ENCODE measurements around the gene UBIAD1.
A peak's percentile ranks its signal among the peaks of the same experiment; 100 is the strongest.

The UBIAD1 gene

DNA sequence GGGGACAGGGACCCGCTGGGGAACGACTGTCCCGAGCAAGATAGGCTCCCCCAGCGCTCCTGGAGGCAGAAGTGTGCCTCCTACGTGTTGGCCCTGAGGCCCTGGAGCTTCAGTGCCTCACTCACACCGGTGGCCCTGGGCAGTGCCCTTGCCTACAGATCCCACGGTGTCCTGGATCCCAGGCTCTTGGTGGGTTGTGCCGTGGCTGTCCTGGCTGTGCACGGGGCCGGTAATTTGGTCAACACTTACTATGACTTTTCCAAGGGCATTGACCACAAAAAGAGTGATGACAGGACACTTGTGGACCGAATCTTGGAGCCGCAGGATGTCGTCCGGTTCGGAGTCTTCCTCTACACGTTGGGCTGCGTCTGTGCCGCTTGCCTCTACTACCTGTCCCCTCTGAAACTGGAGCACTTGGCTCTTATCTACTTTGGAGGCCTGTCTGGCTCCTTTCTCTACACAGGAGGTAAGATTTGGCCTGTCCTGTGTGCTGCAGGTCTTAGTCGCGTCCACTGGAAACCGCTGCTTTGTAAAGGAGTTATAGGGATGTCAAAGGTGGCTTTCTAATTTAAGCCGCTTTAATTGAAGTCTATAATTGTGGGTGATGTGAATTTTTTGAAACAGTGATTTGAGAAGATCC lies 717 bp downstream of the UBIAD1 start:
- peaks cover 17% of the 10 kb centered on the region for H3K36me3 Mint-ChIP-seq (ENCODE audit: low read depth)
- peak overlapping the region; percentile 88 for H3K27ac Mint-ChIP-seq
- H3K9me3 Mint-ChIP-seq: no peaks in the 10 kb centered on the region

DNA sequence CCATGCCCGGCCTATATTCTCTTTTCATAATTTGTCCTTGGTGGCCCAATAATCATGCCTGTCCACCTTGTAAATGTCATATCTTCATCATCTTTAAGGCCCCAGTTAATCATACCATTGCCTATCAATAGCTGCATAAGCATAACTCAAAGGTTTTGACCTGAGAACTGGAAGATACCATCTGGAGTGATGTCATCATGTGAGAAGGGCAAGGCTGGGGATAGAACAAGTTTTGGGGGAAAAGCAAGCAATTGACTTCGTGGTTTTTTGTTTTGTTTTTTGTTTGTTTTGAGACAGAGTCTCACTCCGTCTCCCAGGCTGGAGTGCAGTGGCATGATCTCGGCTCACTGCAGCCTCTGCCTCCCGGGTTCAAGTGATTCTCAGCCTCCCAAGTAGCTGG lies 6.2 kb downstream of the UBIAD1 start:
- Mint-ChIP-seq H3K4me3 (no peak overlapping the region), H3K9me3 (no peaks in the 10 kb centered on the region), H3K27ac (no peak overlapping the region), H3K27me3 (ENCODE audit: low read depth, poor library complexity) (no peaks in the 10 kb centered on the region), H3K36me3 (ENCODE audit: low read depth) (peaks cover 45% of the 10 kb centered on the region), H3K4me1 (peaks cover 22% of the 10 kb centered on the region)
- no peak for DNase-seq
- TF ChIP-seq, protein P1, sequence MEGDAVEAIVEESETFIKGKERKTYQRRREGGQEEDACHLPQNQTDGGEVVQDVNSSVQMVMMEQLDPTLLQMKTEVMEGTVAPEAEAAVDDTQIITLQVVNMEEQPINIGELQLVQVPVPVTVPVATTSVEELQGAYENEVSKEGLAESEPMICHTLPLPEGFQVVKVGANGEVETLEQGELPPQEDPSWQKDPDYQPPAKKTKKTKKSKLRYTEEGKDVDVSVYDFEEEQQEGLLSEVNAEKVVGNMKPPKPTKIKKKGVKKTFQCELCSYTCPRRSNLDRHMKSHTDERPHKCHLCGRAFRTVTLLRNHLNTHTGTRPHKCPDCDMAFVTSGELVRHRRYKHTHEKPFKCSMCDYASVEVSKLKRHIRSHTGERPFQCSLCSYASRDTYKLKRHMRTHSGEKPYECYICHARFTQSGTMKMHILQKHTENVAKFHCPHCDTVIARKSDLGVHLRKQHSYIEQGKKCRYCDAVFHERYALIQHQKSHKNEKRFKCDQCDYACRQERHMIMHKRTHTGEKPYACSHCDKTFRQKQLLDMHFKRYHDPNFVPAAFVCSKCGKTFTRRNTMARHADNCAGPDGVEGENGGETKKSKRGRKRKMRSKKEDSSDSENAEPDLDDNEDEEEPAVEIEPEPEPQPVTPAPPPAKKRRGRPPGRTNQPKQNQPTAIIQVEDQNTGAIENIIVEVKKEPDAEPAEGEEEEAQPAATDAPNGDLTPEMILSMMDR (IDR thresholded peaks at IDR 0.05): no peak

More for the DNA sequence above, 717 bp downstream of the UBIAD1 start:
- TF ChIP-seq, protein P1 (IDR thresholded peaks at IDR 0.05): no peak
- no peak for DNase-seq
- Mint-ChIP-seq H3K4me1 (peaks cover 23% of the 10 kb centered on the region), H3K27me3 (ENCODE audit: low read depth, poor library complexity) (no peaks in the 10 kb centered on the region), H3K4me3 (peak overlapping the region; percentile 94)

DNA sequence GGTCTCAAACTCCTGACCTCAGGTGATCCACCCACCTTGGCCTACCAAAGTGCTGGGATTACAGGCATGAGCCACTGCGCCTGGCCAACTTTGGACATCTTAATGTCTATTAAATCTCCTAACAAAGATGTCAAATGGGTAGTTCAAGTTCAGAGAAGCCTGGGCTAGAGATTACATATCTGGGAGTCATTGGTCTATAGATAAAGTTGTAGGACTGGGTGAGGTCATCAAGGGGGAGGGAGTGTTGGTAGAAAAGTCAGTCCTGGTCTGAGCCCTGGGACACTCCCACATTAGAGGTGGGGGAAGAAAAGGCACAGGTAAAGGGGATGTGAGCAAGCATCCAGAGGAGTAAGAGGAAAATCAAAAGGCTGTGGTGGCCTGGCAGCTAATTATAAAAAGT lies 6.6 kb downstream of the UBIAD1 start:
- Mint-ChIP-seq H3K27ac (peak overlapping the region; percentile 41), H3K36me3 (ENCODE audit: low read depth) (peaks cover 45% of the 10 kb centered on the region), H3K27me3 (ENCODE audit: low read depth, poor library complexity) (no peaks in the 10 kb centered on the region), H3K4me3 (no peak overlapping the region), H3K9me3 (no peaks in the 10 kb centered on the region), H3K4me1 (peaks cover 21% of the 10 kb centered on the region)
- no peak for DNase-seq
- TF ChIP-seq, protein P1 (IDR thresholded peaks at IDR 0.05): no peak

DNA sequence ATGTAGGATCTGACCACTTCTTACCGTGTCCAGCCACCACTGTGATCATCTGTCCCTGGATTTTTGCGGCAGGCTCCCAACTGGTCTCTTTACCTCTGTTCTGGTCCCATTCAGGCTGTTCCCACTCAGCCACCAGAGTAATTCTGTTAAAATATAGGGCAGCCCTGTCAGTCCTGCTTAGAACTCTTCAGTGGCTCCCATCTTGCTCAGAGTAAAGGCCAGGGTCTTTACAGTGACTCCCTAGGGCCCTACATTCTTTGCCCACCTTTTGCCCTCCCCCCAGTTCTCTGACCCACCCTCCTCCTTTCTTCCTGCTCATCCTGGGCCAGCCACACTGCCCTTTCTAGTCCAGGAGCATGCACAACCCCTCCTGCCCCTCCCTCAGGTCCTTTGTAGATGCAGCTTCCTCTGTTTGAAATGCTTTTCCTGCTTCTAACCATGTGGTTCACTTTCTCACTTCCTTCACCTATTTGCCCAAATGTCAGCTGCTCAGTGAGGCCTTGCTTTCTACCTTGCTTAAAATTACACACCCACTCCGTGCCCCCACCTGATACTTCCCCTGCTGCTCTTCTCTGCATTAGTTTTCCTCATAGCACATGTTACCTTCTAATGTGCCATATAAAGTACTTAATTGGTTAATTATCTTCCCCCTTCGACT lies 7.8 kb downstream of the UBIAD1 start:
- Mint-ChIP-seq H3K4me3 (no peak overlapping the region), H3K27me3 (ENCODE audit: low read depth, poor library complexity) (no peaks in the 10 kb centered on the region), H3K27ac (no peak overlapping the region), H3K4me1 (peaks cover 12% of the 10 kb centered on the region), H3K9me3 (no peaks in the 10 kb centered on the region), H3K36me3 (ENCODE audit: low read depth) (peaks cover 45% of the 10 kb centered on the region)
- no peak for DNase-seq
- TF ChIP-seq, protein P1 (IDR thresholded peaks at IDR 0.05): no peak

DNA sequence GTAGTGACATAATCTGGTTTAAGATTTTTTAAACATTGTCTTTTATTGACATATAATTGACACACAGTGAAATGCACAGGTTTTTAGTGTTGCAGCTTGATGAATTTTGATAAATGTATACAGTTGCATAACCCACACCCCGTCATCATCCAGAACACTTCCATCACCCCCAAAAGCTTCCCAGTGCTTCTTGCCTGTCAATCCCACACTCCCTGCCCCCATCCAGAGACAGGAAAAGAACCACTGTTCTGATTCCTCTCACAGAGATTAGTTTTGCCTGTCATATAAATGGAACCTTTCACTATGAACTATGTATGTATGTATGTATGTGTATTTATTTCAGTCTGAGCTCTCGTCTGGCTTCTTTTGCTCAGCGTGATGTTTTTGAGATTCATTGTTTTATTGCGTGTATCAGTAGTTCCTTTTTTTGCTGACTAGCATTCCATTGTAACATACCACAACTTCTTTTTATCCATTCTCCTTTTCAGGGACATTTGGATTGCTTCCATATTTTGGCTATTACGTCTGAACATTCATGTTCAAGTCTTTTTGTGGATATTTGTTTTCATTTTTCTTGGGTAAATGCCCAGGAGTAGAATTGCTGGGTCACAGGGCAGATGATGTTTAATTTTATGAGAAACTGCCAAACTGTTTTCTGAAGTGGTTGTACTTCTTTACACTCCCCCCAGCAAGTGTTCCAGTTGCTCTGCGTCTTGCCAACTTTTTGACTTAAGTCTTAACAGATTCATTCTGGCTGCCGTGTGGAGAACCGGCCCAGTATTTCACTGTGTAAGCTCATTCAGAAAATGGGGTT lies 8.7 kb downstream of the UBIAD1 start:
- no peaks in the 10 kb centered on the region for H3K9me3 Mint-ChIP-seq
- H3K4me3 Mint-ChIP-seq: no peak overlapping the region
- H3K4me1 Mint-ChIP-seq: peaks cover 17% of the 10 kb centered on the region
- peaks cover 50% of the 10 kb centered on the region for H3K36me3 Mint-ChIP-seq (ENCODE audit: low read depth)
- DNase-seq: no peak
- no peaks in the 10 kb centered on the region for H3K27me3 Mint-ChIP-seq (ENCODE audit: low read depth, poor library complexity)
- H3K27ac Mint-ChIP-seq: no peak overlapping the region
- TF ChIP-seq, protein P1 (IDR thresholded peaks at IDR 0.05): no peak
